ENCODE data around the gene GABBR2.

Gene GABBR2

DNA sequence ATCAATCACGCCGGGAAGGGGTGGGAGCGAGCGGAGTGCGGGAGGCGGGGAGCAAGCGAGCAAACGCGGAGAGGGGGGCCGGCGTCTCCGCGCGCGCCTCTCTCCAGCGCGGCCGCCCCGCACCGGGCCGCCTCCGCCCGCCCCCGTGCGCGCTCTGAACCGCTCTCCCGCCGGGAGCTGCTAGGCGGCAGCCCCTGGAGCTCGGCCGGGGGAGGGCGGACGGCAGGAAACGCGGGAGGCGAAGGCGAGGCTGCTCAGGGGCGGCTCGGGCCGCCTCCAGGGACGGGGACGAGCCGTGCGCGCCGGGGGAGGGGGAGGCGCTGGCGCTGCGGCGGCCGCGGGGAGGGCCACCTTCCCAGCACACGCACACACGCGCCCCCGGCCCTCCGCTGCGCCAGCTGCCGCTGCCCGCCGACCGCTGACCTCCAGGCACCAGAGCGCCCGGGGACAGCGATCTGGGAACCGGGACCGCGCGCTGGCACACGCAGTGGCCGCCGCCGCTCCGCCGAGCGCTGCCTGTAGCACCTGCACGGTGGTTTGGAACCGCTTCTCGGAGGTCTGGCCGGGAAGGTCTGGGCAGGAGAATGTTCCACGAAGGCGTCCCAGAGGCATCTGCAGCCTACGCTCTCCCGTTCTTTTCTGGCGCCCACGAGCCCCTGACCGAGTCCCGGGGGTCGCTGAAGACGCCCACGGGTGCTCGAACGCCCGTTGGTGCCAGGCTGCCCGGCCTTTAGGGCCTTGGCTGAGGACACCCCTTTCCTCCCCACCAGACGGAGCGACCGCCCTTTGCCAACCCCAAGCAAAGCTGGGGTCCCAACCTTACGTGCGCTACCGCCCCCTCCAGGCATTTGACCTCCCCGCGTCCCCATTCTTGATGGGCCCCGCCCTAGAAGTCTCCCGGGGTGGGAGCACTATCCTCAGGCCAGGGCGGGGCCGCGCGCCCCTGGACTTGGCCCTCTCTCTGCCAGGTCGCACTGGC, at the start of gene GABBR2:
Gene GABBR2, minus strand, starts transcription at position 3 of the 979 bp plus-strand sequence. CDS start 198 bp downstream, outside the sequence.
- TF ChIP-seq, protein P1, sequence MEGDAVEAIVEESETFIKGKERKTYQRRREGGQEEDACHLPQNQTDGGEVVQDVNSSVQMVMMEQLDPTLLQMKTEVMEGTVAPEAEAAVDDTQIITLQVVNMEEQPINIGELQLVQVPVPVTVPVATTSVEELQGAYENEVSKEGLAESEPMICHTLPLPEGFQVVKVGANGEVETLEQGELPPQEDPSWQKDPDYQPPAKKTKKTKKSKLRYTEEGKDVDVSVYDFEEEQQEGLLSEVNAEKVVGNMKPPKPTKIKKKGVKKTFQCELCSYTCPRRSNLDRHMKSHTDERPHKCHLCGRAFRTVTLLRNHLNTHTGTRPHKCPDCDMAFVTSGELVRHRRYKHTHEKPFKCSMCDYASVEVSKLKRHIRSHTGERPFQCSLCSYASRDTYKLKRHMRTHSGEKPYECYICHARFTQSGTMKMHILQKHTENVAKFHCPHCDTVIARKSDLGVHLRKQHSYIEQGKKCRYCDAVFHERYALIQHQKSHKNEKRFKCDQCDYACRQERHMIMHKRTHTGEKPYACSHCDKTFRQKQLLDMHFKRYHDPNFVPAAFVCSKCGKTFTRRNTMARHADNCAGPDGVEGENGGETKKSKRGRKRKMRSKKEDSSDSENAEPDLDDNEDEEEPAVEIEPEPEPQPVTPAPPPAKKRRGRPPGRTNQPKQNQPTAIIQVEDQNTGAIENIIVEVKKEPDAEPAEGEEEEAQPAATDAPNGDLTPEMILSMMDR (conservative IDR thresholded peaks at IDR 0.05), result no peak
- H3K27ac ChIP-seq, result no peak within 1 kb of the TSS

- H3K27ac ChIP-seq, result no peak overlapping the region
- TF ChIP-seq, protein P1 (conservative IDR thresholded peaks at IDR 0.05), result no peak
- no peak for TF ChIP-seq ZFX (IDR thresholded peaks at IDR 0.05)
Observed at GRCh38 chr9:98755006-98755618, 46.4 kb upstream of the GABBR2 start.

DNA sequence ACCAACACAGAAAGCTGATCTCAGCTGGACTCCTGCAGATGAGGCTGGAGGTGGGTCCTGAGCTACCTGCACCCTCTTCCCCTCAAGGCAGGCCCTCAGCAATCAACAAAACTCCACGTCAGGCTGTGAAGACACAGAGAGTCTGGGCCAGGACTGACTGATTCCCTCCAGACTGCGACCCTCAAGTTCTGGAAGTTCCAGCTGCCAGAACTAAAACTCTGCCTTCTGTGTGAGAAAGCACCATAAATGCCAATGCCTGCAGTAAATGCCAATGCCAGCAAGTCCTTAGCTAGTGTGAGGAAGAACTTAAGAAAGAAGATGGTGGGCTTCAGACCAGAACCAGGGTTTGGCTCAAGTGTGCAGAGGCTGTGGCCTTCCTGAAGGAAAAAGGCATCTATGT, 42.5 kb upstream of the GABBR2 start:
- no peak overlapping the region for H3K27ac ChIP-seq
- no peak for TF ChIP-seq ZFX (IDR thresholded peaks at IDR 0.05)

DNA sequence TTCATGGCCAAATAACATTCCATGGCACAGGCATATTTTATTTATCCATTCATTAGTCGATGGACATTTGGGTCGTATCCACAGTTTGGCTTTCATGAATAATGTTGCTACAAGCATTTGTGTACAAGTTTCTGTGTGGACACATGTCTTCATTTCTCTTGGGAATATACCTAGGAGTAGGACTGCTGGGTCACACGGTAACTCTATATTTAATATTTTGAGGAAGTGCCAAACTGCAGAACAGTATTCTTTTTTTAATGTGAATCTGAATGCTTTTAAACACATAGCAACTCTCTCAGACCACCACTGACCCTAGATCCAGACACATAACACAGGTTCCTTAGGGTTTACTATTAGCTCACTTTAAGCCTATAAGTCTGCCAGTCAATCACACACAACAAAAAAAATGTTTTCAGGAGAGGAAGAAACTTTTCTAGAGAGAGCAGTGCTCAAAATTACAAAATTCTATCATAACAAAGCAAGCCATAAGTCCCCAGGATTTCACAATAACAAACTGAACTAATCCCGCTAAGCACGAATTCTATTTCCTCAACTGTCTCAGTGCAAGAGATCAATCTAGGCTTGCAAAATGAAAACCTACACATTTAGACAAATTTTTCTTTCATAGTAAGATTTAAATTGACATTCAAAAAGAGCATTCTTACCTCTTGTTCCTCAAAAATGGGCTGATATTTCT, 41.8 kb upstream of the GABBR2 start:
- TF ChIP-seq ZFX (IDR thresholded peaks at IDR 0.05), result no peak
- TF ChIP-seq, protein P1 (conservative IDR thresholded peaks at IDR 0.05), result no peak
- no peak overlapping the region for H3K27ac ChIP-seq

GRCh38 chr9:98747476-98747875, 38.7 kb upstream of the GABBR2 start:
- TF ChIP-seq, protein P1 (conservative IDR thresholded peaks at IDR 0.05), result no peak
- no peak for TF ChIP-seq ZFX (IDR thresholded peaks at IDR 0.05)

GRCh38 chr9:98745470-98745869, 36.7 kb upstream of the GABBR2 start:
- no peak for TF ChIP-seq ZFX (IDR thresholded peaks at IDR 0.05)
- TF ChIP-seq, protein P1 (conservative IDR thresholded peaks at IDR 0.05), result no peak
- no peak overlapping the region for H3K27ac ChIP-seq

More at GRCh38 chr9:98747476-98747875, 38.7 kb upstream of the GABBR2 start:
- no peak overlapping the region for H3K27ac ChIP-seq

- no peak overlapping the region for H3K27ac ChIP-seq
- TF ChIP-seq ZFX (IDR thresholded peaks at IDR 0.05), result no peak
- TF ChIP-seq, protein P1 (conservative IDR thresholded peaks at IDR 0.05), result no peak
Observed at GRCh38 chr9:98743818-98744611, 35.3 kb upstream of the GABBR2 start.
